HG03558 (cell line): ENCODE results near the gene HNRNPH2.

Experiments
- ATAC-seq: cut with Tn5 transposase; IDR thresholded peaks from one replicate; pipeline ENCODE4 v1.9.1; 2021; ENCODE audit warnings: moderate number of reproducible peaks; ENCODE audit not compliant: unreplicated experiment; ENCODE audit errors: extremely low read depth

HNRNPH2 gene

GRCh38 chrX:101449279-101449678 is 41.3 kb downstream of the HNRNPH2 start:
- no peak for ATAC-seq

GRCh38 chrX:101450085-101450484 is 42.1 kb downstream of the HNRNPH2 start:
- ATAC-seq, result no peak

- ATAC-seq, result no peak
Measured at GRCh38 chrX:101450961-101451360, 42.9 kb downstream of the HNRNPH2 start.

- no peak for ATAC-seq
Measured at GRCh38 chrX:101452056-101452455, 44.0 kb downstream of the HNRNPH2 start.

- ATAC-seq, result no peak
Measured at GRCh38 chrX:101460669-101461068, 52.6 kb downstream of the HNRNPH2 start.

- no peak for ATAC-seq
Measured at GRCh38 chrX:101462892-101463291, 54.9 kb downstream of the HNRNPH2 start.
